ENCODE measurements around the gene HLCS.

Gene HLCS

DNA sequence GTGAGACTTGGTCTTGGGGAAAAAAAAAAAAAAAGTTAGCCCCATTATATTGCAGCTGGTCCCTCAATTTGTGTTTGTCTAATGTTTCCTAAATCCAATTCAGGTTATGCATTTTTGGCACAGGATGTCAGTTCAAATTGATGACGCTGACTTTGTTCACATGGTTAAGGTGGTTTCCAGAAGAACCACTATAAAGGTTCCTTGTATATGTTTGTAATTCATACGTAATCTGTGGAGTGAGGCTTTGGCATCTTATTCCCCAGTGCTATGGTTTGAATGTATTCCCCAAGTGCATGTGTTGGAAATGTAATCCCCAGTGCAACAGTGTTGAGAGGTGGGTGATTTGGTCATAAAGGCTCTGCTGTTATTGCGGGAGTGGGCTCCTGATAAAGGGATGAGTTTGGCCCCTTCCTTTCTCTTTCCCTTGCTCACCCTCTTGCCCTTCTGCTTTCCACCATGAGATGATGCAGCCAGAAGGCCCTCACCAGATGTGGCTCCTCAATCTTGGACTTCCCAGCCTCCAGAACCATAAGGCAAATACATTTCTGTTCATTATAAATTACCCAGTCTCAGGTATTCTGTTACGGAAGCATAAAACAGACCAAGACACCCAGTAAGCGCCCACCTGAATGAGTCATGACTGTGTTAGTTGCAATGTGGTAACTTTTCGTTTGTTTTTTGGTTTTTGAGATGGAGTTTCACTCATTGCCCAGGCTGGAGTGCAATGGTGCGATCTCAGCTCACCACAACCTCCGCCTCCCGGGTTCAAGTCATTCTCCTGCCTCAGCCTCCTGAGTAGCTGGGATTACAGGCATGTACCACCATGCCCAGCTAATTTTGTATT is 19.5 kb upstream of the HLCS start:
- no peak for DNase-seq (ENCODE audit: low read depth in 4 of 4, low spot score in 1 of 4)

DNA sequence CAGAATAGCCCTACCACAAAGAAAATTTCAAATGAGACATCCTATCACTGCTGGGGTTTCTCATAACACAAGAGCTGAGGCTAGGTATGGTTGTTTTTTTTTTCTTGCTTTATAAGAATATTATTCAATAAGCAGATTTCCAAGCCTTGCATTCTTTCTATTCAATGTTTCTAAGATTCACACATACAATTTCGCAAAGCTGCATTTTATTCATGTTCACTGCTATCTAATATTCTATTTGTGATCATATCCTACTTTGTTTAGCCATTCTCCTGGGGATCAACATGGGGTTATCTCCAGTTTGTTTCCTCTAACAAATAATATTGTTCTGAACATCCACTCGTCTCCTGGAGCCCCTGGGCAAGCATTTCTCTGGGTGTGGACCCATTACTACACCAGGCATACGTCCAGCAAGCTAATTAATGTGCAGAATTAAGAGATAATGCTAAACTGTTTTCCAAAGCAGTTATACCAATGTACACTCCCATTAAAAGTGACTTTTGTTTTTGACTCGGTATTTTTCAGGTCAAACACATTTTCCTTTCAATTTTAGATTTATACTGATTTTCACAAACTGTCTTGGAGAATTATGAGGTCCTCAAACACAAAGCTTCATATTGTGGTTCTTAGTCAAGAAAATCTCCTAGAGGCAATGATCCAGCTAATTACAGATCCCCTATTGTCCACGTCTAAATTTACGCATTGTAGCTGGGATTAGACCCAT is 15.7 kb upstream of the HLCS start:
- DNase-seq (ENCODE audit: low read depth in 4 of 4, low spot score in 1 of 4): no peak

DNA sequence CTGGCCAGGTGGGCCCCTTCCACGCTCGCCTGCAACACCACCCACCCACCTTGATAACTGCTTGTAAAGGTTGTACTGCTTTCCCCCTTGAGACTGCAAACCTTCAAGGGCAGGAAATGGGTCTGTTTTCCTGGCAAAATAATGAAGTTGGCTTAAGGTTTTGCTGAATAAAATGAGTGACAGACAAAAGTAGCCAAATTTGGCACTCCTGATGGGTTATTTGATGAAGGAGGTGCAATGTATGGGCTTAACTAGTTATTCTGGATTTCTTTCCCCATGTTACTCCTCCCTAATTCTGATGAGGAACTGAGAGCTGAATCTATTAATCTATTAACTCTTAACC is 14.6 kb upstream of the HLCS start:
- DNase-seq (ENCODE audit: low read depth in 4 of 4, low spot score in 1 of 4): no peak

DNA sequence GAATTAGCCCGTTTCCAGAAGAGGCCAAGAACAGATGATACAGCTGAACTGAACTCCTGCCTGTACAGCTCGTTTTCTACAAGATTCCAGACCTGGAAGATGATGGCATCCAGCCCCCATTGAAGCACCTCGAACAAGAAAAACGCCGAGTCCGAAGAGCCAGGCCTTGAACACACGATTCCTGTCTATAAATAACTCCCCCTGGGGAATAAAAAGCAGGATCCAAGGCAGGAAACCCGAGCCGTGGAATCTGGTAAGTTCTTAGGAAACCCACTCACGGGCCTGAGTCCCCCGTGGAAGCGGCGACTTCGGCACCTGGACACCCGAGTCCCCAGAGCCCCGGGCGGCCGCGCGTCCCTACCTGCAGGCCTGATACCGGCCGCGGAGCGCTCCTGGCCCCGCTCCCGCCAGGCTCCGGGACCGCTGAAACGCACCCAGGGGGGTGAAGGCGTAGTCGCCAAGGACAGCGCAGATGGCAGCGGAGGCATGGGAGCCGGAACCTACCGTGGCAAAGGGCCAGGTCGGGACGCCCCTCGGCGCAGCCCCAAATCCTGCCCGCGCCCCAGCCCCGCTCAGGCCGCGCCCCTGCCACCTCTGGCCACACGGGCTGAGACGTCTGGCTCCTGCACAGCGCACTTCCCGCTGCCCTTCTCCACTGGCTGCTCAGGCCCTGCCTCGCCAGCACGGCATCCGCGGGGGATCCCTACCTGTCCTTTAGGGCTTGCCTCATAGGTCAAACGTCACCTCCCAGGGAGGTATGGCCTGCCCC is 14.0 kb upstream of the HLCS start:
- no peak for DNase-seq (ENCODE audit: low read depth in 4 of 4, low spot score in 1 of 4)

DNA sequence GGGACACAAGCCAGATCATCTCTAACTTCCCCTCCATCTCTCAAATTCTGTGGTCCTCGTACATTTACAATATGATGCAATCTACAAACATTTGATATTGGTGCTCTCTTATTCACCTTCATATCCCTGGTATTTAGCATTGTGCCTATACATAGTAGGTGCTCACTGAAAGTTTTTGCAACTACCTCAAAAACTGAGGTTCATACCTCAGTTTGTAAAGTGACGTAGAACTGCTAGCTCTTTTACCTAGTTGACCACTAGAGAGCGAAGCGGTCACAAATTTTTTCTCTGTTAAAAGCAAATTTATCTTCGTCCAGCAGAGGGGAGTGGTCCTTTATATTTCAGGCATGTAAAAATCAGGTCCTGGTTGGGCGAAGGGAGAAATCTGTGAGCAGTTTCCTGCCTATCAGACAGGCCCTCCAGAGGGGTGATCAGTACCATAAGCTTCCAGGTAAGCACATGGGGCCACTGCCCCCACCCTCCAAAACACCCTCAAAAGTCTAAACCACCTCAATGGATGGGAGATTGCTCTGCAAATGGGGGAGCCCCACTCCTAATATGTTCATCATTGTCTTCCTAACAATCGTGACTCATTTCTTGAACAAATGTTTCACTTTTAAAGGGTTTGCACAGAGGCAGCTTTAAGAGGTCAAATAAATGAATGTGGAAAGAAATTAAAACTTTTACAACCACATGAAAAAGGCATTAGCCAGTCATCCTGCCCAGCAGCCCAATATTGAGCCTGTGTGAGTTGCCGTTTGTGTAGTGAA is 10.6 kb upstream of the HLCS start:
- DNase-seq (ENCODE audit: low read depth in 4 of 4, low spot score in 1 of 4): peak in 1 of 4 experiments; percentile 27

DNA sequence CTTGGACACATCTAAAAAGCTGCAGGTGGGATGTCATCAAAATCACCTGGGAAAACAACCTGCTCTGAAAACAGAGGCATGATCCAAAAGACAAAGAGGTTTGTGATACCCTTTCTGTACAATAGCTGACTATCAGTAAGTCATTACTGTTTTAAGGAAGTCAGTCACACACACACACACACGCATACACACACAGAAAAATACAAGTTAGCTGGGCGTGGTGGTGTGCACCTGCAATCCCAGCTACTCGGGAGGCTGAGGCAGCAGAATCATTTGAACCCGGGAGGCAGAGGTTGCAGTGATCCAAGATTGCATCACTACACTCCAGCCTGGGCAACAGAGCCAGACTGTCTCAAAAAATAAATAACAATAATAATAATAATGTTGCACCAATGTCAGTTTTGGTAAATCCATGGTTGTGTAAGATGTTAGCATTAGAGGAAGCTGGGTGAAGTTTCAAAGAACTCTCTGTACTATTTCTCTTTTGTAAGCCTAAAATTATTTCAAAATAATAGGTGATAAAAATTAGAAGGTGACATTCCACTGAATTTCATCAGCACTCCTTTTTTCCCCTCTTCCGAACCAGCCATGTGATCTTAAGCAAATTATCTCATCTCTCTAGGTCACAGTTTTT is 9.9 kb upstream of the HLCS start:
- DNase-seq (ENCODE audit: low read depth in 4 of 4, low spot score in 1 of 4): no peak

DNA sequence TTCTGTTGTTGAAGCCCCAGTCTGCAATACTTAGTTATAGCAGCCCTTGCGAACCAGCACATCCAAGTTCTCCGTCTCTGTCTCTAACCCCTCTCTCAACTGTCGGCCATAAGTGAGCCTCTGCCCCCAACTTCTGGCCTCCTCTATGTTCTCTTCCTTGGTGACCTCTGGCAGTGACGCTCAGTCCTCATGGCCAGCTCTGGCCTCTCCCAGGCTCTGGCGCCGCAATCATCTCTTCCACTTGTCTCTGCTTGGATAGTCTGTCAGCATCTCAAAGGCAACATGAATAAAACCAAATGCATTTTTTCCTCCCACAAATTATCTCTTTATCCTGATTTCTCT is 8.4 kb upstream of the HLCS start:
- no peak for DNase-seq (ENCODE audit: low read depth in 4 of 4, low spot score in 1 of 4)

DNA sequence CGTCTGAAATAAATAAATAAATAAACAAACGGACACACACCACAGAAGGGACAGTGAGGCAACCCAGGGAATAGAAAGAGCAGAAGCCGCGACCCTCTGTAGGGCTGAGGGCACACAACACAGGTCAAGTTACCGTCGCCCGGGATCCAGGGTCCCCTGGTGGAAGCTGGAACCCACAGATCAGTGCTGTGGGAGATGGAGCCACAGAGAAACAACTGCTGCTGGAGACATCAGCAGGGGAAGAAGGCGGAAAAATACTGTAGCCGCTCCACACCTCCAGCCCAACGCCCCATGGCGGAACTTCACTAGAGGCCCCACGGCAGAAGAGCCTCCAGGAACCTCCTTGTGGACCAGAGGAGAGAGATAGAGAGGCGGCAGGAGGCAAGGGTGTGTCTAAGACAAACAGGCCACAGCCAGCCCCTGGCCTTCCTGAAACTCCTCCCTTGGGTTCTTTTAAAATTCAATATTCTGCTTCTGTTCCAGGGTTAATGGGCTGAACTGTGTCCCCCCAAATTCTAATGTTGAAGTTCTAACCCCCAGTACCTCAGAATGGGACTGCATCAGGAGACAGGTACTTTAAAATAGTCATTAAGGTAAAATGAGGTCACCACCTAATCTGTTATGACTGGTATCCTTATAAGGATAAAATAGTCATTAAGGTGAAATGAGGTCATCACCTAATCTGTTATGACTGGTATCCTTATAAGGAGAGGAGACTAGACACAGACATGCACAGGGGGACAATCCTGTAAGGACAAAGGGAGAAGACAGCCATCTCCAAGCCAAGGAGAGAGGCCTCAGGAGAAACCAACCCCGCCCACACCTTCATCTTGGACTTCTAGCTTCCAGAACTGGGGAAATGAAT is 7.7 kb upstream of the HLCS start:
- DNase-seq (ENCODE audit: low read depth in 4 of 4, low spot score in 1 of 4): no peak

DNA sequence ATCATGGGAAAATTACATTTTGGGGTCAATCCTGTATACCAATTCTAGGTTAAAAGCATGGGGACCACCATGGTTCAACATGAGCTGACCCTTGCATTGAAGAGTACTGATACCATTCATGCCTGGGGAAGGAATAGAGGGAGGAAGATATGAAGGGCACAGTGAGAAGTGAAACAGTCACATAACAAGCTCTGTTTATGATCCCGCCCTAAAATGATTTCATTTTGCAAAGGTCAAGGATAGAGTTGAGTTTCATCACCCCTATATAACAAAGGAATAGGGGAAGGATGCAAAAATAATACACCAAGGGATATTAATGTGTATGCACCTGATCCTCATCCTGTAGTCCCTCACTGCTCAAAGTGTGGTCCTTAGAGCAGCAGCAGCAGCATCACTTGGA is 2.5 kb upstream of the HLCS start:
- no peak for DNase-seq (ENCODE audit: low read depth in 4 of 4, low spot score in 1 of 4)

DNA sequence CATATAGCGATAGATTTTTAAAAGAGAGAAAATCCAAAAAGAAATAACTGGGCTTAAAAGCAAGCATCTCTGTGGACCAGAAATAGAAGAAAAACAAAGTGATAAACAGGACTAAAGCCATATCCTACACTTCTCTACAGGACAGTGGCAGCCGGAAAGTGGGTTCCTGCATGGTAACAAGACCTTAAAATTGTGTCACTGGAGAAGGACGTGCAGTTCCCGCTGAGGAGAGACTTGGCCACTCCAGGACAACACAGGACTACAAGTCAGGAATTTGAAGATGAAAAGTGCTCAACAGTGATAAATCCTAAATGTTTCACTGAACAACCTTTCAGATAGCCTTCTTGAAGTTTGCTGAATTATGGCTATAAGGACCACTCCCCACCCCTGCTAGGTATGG is 1.9 kb upstream of the HLCS start:
- no peak for DNase-seq (ENCODE audit: low read depth in 4 of 4, low spot score in 1 of 4)

DNA sequence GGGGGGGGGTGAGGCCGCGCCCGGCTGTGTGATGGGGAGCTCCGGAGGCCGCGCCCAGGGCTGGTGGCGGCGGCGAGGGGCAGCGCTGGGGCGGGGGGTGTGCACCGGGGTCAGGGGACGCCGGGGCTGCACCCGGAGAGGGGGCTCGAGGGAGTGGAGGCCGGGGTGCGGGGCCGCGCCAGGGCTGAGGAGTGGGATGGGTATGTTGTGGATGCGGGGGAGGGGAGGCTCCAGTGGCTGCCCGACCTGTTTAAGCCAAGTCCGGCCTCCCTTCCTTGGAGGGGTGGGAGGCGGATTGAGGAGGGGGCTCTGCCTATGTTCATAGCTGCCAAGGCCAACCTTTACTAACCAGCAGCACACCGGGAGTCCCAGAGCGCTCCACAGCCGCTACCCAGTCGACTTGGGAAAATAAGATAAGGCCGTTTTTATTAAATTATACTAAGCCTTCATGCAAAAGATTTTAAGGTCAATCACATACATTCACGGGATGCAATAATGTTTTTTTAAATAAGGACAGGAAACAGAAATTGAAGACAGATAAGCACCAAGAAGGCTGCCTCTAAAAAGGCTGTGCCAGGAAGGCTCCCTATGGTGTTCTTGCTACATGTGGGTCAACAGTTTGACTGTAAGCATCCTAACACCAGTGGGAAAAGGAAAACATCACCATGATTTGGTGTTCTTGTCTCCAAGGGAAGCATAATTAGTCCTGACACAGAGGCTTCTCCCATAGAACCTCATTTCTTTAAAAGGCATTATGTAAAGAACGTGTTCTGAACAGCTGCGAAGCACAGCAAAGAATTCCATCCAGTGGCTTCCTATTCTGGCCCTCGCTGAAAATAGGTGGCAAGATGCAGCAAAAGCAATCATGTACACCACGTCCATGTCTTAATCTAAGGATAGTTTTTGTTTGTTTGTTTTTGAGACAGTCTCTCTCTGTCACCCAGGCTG is 626 bp upstream of the HLCS start:
- DNase-seq (ENCODE audit: low read depth in 4 of 4, low spot score in 1 of 4): no peak

DNA sequence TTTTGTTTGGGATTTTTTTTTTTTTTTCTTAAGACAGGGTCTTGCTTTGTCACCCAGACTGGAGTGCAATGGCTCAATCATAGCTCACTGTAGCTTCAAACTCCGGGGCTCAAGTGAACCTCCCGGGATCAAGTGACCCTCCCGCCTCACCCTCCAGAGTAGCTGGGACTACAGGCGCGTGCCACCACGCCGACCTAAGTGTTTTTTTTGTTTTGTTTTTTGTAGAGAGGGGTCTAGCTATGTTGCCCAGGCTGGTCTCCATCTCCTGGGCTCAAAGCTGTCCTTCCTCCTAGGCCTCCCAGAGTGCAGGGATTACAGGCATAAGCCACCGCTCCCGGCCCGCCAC is 776 bp downstream of the HLCS start:
- no peak for DNase-seq (ENCODE audit: low read depth in 4 of 4, low spot score in 1 of 4)

DNA sequence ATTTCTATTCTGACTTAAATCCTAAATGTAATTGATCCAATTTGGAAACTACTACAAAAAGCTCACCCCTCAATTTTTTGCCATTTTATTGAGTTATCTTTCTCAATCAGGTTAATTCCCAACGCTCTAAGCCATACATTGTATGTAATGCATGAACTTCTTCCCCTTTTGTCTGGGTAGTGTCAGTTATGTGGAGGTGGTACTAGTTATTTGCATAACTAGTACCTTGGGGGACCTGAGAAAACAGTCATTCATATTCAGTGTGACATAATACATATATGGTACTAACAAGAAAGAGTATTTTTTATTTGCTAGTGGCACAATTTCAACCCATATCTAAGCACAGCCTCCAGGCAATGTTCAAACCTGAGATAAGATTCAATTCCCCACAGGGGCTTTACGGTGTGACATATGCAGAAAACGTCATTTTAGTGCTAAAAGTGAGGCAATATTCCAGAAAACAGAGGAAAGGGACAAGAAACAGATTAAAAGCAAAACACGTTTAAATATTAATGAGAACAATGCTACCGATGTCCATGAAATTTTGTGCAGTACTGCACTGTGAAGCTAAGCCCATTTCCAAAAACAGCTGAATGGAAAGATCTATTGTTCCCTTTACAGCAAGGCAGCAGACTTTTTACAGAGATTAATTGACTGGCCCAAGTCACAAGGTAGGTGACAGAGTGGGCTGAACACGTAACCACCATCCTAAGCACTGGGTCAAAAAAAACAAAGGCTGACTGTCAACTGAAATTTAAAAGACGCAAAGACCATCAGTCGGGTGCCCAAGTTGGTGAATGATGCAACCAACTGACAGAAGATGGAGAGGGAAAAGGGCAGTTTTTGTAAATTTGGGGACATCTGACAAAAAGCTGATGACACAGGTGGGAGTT is 1.4 kb downstream of the HLCS start:
- DNase-seq (ENCODE audit: low read depth in 4 of 4, low spot score in 1 of 4): no peak

DNA sequence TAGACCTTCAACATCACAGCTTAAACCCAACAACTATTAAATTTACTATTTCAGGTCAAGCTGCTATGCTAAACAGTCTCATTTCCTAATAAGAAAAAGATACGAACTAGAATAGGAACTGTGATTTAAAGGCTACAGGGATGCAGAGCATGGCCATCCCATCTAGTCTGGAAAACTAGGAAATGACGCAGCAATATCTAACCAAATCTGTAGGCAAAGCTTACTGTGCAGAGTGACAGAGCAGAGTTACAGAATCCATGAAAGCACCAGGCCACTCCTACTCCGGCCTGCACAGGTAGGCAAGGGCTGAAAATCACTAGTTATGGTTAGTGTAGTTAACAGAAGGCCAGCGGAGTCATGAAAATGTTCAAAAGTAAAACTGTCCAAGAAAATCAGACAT is 2.1 kb downstream of the HLCS start:
- DNase-seq (ENCODE audit: low read depth in 4 of 4, low spot score in 1 of 4): no peak

DNA sequence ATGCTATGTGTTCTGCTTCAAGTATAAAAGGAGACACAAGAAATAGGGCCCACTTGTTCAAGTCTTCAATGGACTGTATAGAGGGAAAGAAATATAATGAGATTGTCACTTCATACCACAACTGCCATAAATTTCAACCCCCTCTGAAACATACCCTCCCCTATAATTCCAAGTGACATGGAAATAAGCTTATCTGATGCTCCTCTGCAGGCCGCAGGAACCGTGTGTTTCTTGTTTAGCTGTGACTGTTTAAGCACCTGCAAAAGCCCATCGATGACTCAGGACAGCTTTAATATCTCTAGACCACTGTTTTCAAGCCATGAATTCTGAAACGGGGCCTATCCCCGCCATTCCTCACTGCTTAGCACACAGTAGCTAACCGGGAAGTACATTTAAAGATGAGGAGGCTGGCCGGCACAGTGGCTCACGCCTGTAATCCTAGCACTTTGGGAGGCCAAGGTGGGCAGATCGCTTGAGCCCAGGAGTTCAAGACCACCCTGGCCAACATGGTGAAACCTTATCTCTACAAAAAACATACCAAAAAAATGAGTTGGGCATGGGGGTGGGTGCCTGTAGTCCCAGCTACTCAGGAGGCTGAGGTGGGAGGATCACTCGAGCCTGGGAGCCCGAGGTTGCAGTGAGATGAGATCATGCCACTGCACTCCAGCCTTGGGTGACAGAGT is 4.2 kb downstream of the HLCS start:
- no peak for DNase-seq (ENCODE audit: low read depth in 4 of 4, low spot score in 1 of 4)

DNA sequence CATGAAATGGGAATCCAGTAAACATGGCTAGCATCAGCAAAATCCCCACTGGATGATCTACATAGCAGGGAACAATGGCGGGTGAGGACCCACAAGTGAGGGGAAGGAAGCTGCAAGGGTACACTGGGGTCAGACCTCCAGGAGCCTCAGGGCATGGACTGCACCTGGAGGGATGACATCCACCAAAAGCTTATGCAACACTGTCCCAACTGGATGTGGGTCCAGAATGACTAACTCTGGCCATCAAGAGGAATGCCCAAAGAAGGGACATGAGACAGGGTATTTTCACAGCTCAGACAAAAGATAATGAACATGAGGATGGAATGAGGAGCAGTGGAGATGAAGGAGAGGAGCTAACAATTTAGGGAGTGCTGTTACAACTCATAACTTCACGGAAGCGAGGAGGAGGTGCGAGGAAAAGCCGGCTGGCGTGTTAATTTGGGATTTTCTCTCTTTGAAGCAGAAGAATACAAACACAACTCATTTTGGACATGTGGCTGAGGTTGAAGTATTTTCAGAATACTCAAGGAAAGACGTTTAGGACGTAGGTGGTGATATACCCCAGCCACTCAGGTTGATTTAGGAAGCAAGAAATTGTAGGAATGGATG is 5.7 kb downstream of the HLCS start:
- no peak for DNase-seq (ENCODE audit: low read depth in 4 of 4, low spot score in 1 of 4)
